ENCODE data around the gene RNF152.

The RNF152 gene

GRCh38 chr18:61894751-61895524, 2.1 kb upstream of the RNF152 start:
- DNase-seq = no peak

DNA sequence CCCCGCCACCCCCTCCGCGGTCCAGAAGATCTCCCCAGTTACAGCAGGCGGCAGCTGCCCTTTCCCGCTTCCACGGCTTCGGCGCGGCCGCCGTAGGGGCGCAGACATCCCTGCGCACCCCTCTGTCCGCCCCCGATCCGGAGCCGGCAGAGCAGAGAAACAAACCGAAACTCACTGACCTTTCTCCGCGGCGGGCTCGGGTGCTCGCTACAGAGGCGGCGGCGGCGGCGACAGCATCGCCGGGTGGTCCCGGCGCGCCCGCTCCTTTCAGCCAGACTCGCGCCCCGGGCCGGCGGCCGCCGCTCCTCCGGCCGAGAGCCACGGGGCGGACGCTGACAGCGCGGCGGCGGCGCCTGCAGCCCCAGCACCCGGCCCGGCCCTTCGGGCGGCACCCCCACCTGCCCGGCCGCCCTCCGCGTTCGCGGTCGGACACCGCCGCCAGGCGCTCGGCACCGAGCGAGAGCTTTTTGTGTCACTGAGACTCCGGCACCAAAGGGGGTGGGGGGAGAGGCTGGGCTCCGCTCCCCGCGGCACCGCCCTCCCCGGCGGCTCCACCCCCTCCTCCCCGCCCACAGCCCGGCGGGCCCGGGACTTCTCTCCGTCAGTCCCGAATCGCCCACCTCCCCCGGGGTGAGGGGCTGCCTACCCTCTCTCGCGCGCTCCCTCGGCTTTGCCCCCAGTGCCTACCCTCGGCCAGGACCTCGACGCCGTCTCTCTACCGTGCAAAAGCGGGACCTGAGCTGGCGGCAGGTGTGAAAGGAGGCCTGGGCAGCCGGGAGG, 1.4 kb upstream of the RNF152 start:
- DNase-seq = peak in 52 of 58 donors; percentile 5 to 84 (median 58)

DNA sequence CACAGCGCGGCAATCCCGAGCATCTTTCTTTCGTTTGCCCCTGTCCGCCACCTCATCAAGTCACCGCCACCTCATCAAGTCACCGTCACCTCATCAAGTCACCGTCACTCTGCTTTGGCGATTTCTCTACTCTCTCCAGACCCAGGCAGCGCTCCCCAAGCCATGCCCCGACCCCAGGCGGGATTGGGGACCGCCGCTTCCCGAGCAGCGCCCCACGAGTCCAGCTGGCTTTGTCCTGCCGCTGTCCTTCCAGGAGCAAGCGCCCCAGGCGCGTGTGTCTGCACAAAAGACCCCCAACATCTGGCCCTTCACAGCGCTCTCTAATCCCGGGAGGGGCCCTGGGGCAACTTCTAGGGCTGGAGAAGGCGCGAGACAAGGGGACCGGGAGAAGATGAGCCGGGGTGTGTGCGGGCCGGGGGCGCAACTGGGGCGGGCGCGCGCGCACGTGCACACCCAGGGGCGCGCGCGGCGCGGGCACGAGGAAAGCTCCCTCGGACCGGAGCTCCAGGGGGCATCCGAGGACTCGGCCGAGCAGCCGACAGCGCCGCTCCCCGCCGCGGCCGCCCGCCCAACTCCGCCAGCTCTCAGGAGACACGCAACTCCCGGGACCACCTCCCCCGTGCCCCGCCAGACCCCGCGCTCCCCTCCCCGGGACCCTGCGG, 633 bp upstream of the RNF152 start:
- DNase-seq = peak in 36 of 58 donors; percentile 6 to 58 (median 37)

DNA sequence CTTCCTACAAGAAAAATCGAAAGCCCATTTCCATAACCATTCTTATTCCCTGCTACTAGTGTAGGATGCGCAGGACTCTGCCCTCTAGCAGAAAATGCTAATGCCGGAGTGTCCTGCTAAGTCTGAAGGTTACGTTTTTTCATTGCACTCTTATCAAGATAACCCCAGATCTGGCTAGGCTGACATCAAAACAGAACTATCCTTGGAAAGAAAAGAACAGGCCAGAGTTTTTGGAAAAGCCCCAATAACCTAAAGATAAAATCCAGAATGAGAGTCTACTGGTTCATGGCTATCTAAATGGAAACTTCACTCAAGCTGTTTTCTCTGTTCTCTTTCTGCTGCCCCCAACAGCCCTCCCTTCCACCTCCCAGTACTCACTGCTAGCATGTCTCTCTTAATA, 913 bp downstream of the RNF152 start:
- no peak for DNase-seq

- DNase-seq = no peak
These were observed 1.5 kb downstream of the RNF152 start for GRCh38 chr18:61891271-61891670.

GRCh38 chr18:61890344-61890743, 2.5 kb downstream of the RNF152 start:
- DNase-seq = no peak

DNA sequence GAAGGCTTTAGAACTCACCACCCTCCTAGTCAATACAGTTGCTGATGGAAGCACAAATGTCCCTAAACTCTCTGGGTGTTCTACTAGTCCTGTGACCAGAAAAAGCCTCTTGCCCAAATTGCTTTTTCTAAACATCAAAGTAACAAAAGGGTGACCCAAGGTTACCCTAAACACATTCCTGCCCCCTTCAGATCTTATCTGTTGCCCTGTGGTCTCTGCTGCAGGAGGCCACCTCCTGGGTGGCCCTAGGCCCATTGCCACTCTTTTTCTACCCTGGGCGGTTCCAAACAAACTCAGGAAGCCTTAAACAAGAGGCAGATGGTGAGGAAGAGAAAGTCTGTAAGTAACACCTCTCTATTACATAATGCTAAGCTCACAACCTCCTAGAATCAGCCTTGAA, 3.3 kb downstream of the RNF152 start:
- DNase-seq = no peak

GRCh38 chr18:61888622-61889021, 4.2 kb downstream of the RNF152 start:
- DNase-seq = no peak

DNA sequence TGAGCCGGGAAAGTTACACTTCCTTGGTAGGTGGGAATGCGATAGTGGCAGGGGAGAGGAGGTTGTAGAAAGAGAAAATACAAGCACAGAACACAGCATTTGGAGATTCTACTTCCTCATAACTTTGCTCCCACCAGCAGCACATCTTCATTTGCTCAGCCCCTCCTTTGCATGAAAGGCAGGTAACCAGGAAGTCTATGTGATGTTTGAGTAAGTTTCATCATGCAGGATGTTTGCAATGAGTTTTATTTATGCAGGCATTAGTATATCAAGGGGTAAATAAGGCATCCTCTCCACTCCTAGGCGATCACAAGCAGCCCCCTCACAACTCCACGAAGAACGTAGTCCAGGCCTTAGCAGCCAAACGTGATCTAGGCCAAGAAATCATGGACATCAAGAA, 5.0 kb downstream of the RNF152 start:
- DNase-seq = no peak

DNA sequence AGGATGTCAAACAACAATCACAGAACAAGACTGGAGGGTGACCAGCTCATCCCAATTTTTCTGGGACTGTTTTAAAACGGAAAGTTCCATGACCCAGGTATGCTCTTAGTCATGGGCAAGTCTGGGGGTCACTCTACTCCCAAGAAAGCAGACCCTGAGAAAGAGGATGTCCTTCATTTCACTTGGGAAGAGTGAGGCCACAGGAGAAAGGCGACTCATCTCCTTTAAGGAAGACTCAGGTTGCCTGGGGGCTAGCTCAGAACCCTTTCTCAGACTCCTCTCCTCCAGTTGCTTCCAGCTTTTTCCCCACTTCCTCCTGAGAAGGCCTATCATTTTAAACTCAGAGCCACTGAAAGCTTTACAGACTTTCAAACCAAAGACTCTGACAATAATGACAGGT, 9.3 kb downstream of the RNF152 start:
- no peak for DNase-seq

- peak in 1 of 58 donors; percentile 21 for DNase-seq
These were observed 10.4 kb downstream of the RNF152 start for GRCh38 chr18:61882296-61883004.

GRCh38 chr18:61876899-61877298, 15.9 kb downstream of the RNF152 start:
- DNase-seq = peak in 40 of 58 donors; percentile 5 to 93 (median 36)

DNA sequence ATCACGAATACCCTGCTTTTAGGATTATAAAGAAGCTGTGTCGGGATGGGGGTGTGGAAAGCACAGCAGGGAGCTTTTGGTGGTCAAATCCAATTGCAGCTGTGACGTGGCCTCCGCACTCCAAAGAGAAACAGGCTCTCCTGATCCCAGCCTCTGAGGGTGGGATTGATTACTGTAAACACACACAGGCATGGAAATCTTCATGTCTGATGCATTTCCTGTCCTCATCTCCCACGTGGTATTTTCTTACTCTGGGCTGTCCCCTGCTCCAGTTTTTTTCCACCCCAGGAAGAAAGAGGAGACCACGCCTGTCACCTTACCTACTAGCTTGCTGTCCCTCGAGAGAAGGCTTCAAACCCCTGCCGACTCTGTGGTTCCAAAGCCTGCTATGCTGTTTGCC, 22.7 kb downstream of the RNF152 start:
- DNase-seq = no peak

DNA sequence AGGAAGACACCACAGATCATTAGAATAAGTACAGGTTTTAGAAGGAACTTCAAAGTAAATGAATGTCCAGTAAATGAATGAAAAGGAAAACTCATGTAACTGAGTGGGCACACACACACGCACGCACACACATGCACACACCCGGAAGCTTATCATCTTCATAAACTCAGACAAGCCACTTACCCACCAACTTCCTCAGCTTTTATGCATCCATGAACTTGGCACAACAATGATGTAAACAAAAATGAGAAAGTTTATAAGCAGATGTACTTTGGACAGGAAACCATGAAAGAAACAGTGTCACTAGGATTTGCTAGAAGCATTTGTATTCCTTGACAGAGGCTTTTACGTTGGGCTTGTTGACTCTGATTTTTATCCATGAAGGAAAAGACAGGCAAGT, 23.2 kb downstream of the RNF152 start:
- no peak for DNase-seq

DNA sequence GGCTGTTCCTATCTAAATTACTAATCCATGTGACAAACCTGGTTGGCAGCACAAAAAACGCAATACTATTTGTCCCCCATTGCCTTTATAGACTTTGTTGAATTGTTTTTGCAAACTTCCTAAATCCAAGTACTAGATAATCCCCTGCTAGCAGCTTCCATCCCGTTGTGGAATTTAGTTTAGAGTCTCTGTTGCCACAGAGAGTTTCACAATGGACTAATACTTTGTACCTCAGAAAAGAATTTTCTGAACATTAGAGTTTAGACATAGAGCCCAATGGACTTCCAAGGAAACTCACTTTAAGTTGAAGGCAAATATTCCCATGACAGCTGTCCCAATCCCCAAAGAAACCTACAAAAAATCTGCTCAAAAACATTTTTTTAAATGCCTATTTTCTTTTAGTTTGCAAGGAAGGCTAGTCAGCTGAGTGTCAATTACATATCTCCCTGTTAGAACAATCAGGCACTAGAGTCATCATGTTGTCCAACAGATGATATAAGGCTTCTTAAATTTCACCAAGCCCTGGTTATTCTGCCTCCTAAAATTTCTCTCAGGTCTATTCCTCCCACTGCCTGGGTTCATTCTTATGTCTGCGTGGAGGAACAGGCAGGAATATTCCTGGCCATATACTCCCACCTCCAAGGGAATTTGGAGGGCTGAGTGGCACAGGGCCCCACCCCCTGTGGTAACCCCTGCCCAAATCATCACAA, 27.2 kb downstream of the RNF152 start:
- no peak for DNase-seq

DNA sequence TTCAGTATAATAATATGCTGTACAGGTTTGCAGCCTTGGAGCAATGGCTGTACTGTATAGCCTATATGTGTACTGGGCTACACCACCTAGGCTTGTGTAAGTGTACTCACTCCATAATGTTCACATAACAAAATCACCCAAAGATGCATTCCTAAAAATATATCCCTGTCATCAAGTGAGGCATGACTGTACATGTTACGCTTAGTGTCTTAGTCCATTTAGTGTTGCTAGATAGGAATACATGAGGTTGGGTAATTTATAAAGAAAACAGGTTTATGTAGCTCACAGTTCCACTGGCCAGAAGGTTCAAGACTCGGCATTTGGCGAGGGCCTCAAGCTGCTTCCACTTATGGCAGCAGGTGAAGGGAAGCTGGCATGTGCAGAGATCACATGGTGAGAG, 31.4 kb downstream of the RNF152 start:
- DNase-seq = no peak

DNA sequence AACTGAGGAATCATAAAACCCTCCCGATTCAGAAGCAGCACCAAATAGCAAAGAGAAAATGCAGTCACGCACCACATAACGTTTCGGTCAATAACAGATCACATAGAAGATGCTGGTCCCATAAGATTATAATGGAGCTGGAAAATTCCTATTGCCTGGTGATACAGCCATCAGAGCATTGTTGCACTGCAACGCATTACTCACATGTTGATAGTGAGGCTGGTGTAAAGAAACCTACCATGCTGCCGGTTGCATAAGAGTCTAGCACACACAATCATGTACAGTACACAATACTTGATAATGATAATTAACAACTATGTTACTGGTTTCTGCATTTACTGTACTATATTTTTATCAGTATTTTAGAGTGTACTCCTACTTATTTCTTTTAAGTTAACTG, 32.5 kb downstream of the RNF152 start:
- no peak for DNase-seq

GRCh38 chr18:61859113-61859512, 33.7 kb downstream of the RNF152 start:
- DNase-seq = no peak

GRCh38 chr18:61856678-61857077, 36.1 kb downstream of the RNF152 start:
- no peak for DNase-seq

GRCh38 chr18:61855449-61856378, 37.1 kb downstream of the RNF152 start:
- peak in 2 of 58 donors; percentile 4 to 12 for DNase-seq
